HL-60 (cell line): ENCODE data around the gene ARSK.

ENCODE experiments used
- DNase-seq, 2 experiments: peaks; one replicate each; pipeline ENCODE4 v3.0.0-alpha.2; 2010 to 2020; ENCODE audit warnings: low read depth in 1 of 2, low spot score in 1 of 2
- H3K27ac ChIP-seq: fragments of 250-450 bp; sonication (Bioruptor Pico); replicated peaks from 2 replicates; pipeline ENCODE4 v1.5.1; 2020; ENCODE audit warnings: mild to moderate bottlenecking, moderate library complexity
- H3K27me3 ChIP-seq: fragments of 250-450 bp; sonication (Bioruptor Pico); 2 replicates; pipeline ENCODE4 v1.5.1; 2021; ENCODE audit warnings: mild to moderate bottlenecking, moderate library complexity; ENCODE audit not compliant: insufficient read depth, poor library complexity, severe bottlenecking
- H3K4me3 ChIP-seq: replicated peaks from 2 replicates; pipeline ENCODE4 v1.5.1; 2011; ENCODE audit warnings: mild to moderate bottlenecking, control low read depth, low read length; ENCODE audit not compliant: insufficient read depth
- GABPA ChIP-seq: IDR thresholded peaks from 2 replicates; pipeline ENCODE4 v1.6.1; 2012; ENCODE audit warnings: low read depth
- POLR2AphosphoS5 ChIP-seq: IDR thresholded peaks from 2 replicates; pipeline ENCODE4 v1.6.1; 2012; ENCODE audit warnings: low read depth
- SPI1 ChIP-seq: IDR thresholded peaks from 2 replicates; pipeline ENCODE4 v1.6.1; 2012; ENCODE audit warnings: low read depth, mild to moderate bottlenecking, borderline replicate concordance
- long read RNA-seq: library from polyadenylated mRNA; unstranded; transcript quantifications from one replicate; pipeline ENCODE4 v2.0.0, GENCODE V29; 2020
- TF ChIP-seq, protein P1 (sequence below): IDR thresholded peaks from 2 replicates; pipeline ENCODE4 v1.6.1; 2012; ENCODE audit warnings: low read depth; ENCODE audit not compliant: insufficient replicate concordance
- TF ChIP-seq, protein P2 (sequence below): IDR thresholded peaks from one replicate; pipeline ENCODE4 v1.5.1; 2011; ENCODE audit warnings: low read length, control low read depth, inconsistent platforms; ENCODE audit not compliant: insufficient read depth

The ARSK gene, protein sequence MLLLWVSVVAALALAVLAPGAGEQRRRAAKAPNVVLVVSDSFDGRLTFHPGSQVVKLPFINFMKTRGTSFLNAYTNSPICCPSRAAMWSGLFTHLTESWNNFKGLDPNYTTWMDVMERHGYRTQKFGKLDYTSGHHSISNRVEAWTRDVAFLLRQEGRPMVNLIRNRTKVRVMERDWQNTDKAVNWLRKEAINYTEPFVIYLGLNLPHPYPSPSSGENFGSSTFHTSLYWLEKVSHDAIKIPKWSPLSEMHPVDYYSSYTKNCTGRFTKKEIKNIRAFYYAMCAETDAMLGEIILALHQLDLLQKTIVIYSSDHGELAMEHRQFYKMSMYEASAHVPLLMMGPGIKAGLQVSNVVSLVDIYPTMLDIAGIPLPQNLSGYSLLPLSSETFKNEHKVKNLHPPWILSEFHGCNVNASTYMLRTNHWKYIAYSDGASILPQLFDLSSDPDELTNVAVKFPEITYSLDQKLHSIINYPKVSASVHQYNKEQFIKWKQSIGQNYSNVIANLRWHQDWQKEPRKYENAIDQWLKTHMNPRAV
- long read RNA-seq, transcript ARSK-201 (8 exons, 3,354 nt) = major isoform, 11 of 18 reads
- long read RNA-seq, partial matches to known transcripts = 2 of 18 reads
- long read RNA-seq, other reads (novel, unspliced or antisense) = 4 of 18 reads

- Histone ChIP-seq H3K4me3 (peak within 1 kb of the TSS; percentile 58), H3K27ac (peak within 1 kb of the TSS; percentile 71), H3K27me3 (no peaks in the 10 kb centered on the region)
- TF ChIP-seq, protein P1, sequence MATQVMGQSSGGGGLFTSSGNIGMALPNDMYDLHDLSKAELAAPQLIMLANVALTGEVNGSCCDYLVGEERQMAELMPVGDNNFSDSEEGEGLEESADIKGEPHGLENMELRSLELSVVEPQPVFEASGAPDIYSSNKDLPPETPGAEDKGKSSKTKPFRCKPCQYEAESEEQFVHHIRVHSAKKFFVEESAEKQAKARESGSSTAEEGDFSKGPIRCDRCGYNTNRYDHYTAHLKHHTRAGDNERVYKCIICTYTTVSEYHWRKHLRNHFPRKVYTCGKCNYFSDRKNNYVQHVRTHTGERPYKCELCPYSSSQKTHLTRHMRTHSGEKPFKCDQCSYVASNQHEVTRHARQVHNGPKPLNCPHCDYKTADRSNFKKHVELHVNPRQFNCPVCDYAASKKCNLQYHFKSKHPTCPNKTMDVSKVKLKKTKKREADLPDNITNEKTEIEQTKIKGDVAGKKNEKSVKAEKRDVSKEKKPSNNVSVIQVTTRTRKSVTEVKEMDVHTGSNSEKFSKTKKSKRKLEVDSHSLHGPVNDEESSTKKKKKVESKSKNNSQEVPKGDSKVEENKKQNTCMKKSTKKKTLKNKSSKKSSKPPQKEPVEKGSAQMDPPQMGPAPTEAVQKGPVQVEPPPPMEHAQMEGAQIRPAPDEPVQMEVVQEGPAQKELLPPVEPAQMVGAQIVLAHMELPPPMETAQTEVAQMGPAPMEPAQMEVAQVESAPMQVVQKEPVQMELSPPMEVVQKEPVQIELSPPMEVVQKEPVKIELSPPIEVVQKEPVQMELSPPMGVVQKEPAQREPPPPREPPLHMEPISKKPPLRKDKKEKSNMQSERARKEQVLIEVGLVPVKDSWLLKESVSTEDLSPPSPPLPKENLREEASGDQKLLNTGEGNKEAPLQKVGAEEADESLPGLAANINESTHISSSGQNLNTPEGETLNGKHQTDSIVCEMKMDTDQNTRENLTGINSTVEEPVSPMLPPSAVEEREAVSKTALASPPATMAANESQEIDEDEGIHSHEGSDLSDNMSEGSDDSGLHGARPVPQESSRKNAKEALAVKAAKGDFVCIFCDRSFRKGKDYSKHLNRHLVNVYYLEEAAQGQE = peak; percentile 24
- TF ChIP-seq SPI1 = no peak
- TF ChIP-seq, protein P2, sequence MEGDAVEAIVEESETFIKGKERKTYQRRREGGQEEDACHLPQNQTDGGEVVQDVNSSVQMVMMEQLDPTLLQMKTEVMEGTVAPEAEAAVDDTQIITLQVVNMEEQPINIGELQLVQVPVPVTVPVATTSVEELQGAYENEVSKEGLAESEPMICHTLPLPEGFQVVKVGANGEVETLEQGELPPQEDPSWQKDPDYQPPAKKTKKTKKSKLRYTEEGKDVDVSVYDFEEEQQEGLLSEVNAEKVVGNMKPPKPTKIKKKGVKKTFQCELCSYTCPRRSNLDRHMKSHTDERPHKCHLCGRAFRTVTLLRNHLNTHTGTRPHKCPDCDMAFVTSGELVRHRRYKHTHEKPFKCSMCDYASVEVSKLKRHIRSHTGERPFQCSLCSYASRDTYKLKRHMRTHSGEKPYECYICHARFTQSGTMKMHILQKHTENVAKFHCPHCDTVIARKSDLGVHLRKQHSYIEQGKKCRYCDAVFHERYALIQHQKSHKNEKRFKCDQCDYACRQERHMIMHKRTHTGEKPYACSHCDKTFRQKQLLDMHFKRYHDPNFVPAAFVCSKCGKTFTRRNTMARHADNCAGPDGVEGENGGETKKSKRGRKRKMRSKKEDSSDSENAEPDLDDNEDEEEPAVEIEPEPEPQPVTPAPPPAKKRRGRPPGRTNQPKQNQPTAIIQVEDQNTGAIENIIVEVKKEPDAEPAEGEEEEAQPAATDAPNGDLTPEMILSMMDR = no peak
- DNase-seq = peak; percentile 83 to 89
These were observed at the start of gene ARSK, which contains the start of gene SKIC3 for GRCh38 chr5:95554647-95555548. ARSK (plus strand) TSS chr5:95555101; CDS start chr5:95555279, 178 bp downstream. SKIC3 (minus strand) TSS chr5:95554977; CDS start chr5:95547150, 7,827 bp downstream.

GRCh38 chr5:95508550-95508949, 46.4 kb upstream of the ARSK start:
- no peak for DNase-seq
- TF ChIP-seq POLR2AphosphoS5 (no peak), GABPA (no peak), SPI1 (no peak)
- TF ChIP-seq, protein P2 = no peak
- TF ChIP-seq, protein P1 = no peak
- no peak overlapping the region for H3K4me3 ChIP-seq
- H3K27me3 ChIP-seq = no peaks in the 10 kb centered on the region
- no peak overlapping the region for H3K27ac ChIP-seq

DNA sequence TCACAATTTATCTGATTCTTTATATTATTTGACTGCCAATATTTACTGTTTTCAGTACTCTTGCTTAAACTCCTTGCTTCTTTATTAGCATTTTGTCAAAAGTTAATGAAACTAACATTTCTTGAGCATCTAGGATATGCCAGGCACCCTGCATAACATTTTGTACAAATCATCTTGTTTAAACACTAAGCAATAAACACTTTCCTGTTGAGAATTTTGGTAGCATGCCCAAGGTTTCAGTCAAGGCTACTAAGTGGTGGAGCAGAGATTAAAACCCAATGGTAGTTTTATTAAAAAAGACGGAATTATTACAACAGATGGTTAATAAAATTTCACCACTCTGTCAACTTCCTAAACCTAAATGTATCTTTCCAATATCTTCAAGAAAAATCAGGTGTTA, 43.3 kb upstream of the ARSK start:
- Histone ChIP-seq H3K27me3 (no peaks in the 10 kb centered on the region), H3K4me3 (no peak overlapping the region), H3K27ac (no peak overlapping the region)
- no peak for DNase-seq
- TF ChIP-seq, protein P1 = no peak
- no peak for TF ChIP-seq SPI1
- TF ChIP-seq GABPA = no peak
- TF ChIP-seq, protein P2 = no peak
- TF ChIP-seq POLR2AphosphoS5 = no peak
